GM11168 (cell line): Measurements from ENCODE around the gene ABT1.
"Not testable (repeated sequence)": the region's sequence is repeated elsewhere in the genome, so short reads cannot be mapped to it uniquely, and the experiment has no call there.

Experiments used
- in situ Hi-C: fragments of 300-500 bp; cut with MboI; formaldehyde crosslinking; loops from one replicate; pipeline ENCODE4 v1.12.0; 2022; ENCODE audit warnings: low sequenced_read_pairs; ENCODE audit not compliant: unreplicated experiment

ABT1 gene

GRCh38 chr6:26596579-26597388, at the start of gene ABT1:
Gene ABT1 (plus strand): TSS chr6:26596953. CDS start chr6:26596983, 30 bp downstream.
- in situ Hi-C loops, result no loop called here

- in situ Hi-C loops, result not testable (repeated sequence)
Observed at GRCh38 chr6:26547363-26547762, 49.4 kb upstream of the ABT1 start.

- in situ Hi-C loops, result no loop called here
Observed at GRCh38 chr6:26550250-26550993, 46.3 kb upstream of the ABT1 start.

- in situ Hi-C loops, result no loop called here
Observed at GRCh38 chr6:26552205-26552604, 44.5 kb upstream of the ABT1 start.

- in situ Hi-C loops, result no loop called here
Observed at GRCh38 chr6:26552640-26553188, 44.0 kb upstream of the ABT1 start.

GRCh38 chr6:26553264-26553634, 43.5 kb upstream of the ABT1 start:
- in situ Hi-C loops, result no loop called here

GRCh38 chr6:26553635-26554446, 42.9 kb upstream of the ABT1 start:
- in situ Hi-C loops, result no loop called here

GRCh38 chr6:26554447-26554696, 42.4 kb upstream of the ABT1 start:
- in situ Hi-C loops, result no loop called here

- in situ Hi-C loops, result no loop called here
Observed at GRCh38 chr6:26554697-26555504, 41.9 kb upstream of the ABT1 start.

- in situ Hi-C loops, result no loop called here
Observed at GRCh38 chr6:26555505-26556262, 41.1 kb upstream of the ABT1 start.

- in situ Hi-C loops, result no loop called here
Observed at GRCh38 chr6:26556263-26557070, 40.3 kb upstream of the ABT1 start.

- in situ Hi-C loops, result no loop called here
Observed at GRCh38 chr6:26561533-26562466, 35.0 kb upstream of the ABT1 start.

- in situ Hi-C loops, result no loop called here
Observed at GRCh38 chr6:26563488-26563887, 33.3 kb upstream of the ABT1 start.

GRCh38 chr6:26568601-26569432, 27.9 kb upstream of the ABT1 start:
- in situ Hi-C loops, result no loop called here

- in situ Hi-C loops, result no loop called here
Observed at GRCh38 chr6:26569433-26569764, 27.4 kb upstream of the ABT1 start.

GRCh38 chr6:26570027-26570809, 26.5 kb upstream of the ABT1 start:
- in situ Hi-C loops, result no loop called here
